B cell (primary cell): Measurements from ENCODE around the gene WDR33. TPM values are rescaled to one million over a fixed set of nuclear protein-coding genes. Genes with fewer than 3 reads are reported as not detected.

Experiments used
- ATAC-seq: fragments of 200-7000 bp; cut with Tn5 transposase; one replicate; pipeline ENCODE4 v1.10.0; 2021; ENCODE audit warnings: low read depth, mild to moderate bottlenecking, moderate number of reproducible peaks, moderate library complexity
- CTCF ChIA-PET: fragments of 350-600 bp; sonication (Branson Sonifier 250); formaldehyde crosslinking; loops from one replicate; lab custom pipeline; 2021; ENCODE audit warnings: antibody characterized with exemption, inconsistent platforms; lab: Charles Lee
- POLR2A ChIA-PET: fragments of 350-600 bp; sonication (Branson Sonifier 250); formaldehyde crosslinking; loops from one replicate; lab custom pipeline; 2021; ENCODE audit warnings: antibody characterized with exemption; lab: Charles Lee
- DNase-seq: peaks from one replicate; pipeline ENCODE4 v3.0.0; 2013
- H2AFZ ChIP-seq: 2 replicates; pipeline ENCODE4 v1.6.1; 2012; ENCODE audit warnings: mild to moderate bottlenecking, low read depth, low read length; ENCODE audit not compliant: insufficient read depth, poor library complexity, severe bottlenecking
- H3K27ac ChIP-seq, 2 donors: 1 replicate in 1 of 2; 2 replicates in 1 of 2; pipeline ENCODE4 v1.5.1; 2012 to 2013; ENCODE audit warnings: low read length in 2 of 2, mild to moderate bottlenecking in 2 of 2, moderate library complexity in 1 of 2
- H3K27me3 ChIP-seq, 4 experiments: fragments of 200-600 bp in 1 of 4; sonication (generic) in 1 of 4; replicated peaks in 1 of 4; 1 replicate in 2 of 4; 2 replicates in 2 of 4; pipeline versions ENCODE4 v1.6.1 to v1.7.0; 2013 to 2016; ENCODE audit warnings: low read length in 3 of 4, mild to moderate bottlenecking in 2 of 4, mixed read lengths in 1 of 4, moderate library complexity in 1 of 4; ENCODE audit not compliant: insufficient read depth in 4 of 4, control insufficient read depth in 3 of 4; ENCODE audit errors: control extremely low read depth in 1 of 4
- H3K36me3 ChIP-seq, 2 experiments: replicated peaks in 1 of 2; 1 replicate in 1 of 2; 2 replicates in 1 of 2; pipeline versions ENCODE4 v1.6.1 to v1.7.1; 2013; ENCODE audit warnings: low read length in 1 of 2; ENCODE audit not compliant: insufficient read depth in 2 of 2, control insufficient read depth in 1 of 2; ENCODE audit errors: control extremely low read depth in 1 of 2, extremely low read depth in 1 of 2
- H3K4me1 ChIP-seq, 2 donors: fragments of 200-600 bp in 1 of 2; sonication (generic) in 1 of 2; 1 replicate in 1 of 2; 2 replicates in 1 of 2; pipeline versions ENCODE4 v1.5.1 to v1.6.1; 2013 to 2017; ENCODE audit warnings: low read length in 2 of 2; ENCODE audit not compliant: control insufficient read depth in 2 of 2, insufficient read depth in 2 of 2
- H3K4me2 ChIP-seq: replicated peaks from 2 replicates; pipeline ENCODE3; 2012; ENCODE audit warnings: mild to moderate bottlenecking, low read depth, low read length; ENCODE audit not compliant: poor library complexity, severe bottlenecking
- H3K4me3 ChIP-seq, 5 experiments: fragments of 200-600 bp in 1 of 5; sonication (generic) in 1 of 5; 1 replicate in 3 of 5; 2 replicates in 2 of 5; pipeline versions ENCODE4 v1.5.1 to v1.7.0; 2011 to 2016; ENCODE audit warnings: low read length in 4 of 5, mild to moderate bottlenecking in 4 of 5, low read depth in 2 of 5, control low read depth in 1 of 5, moderate library complexity in 1 of 5; ENCODE audit not compliant: insufficient read depth in 1 of 5; ENCODE audit errors: control extremely low read depth in 1 of 5, extremely low read depth in 1 of 5
- H3K79me2 ChIP-seq: fragments of 200-600 bp; sonication (generic); one replicate; pipeline ENCODE4 v1.6.0; 2016; ENCODE audit warnings: low read length; ENCODE audit not compliant: control insufficient read depth, insufficient read depth
- H3K9ac ChIP-seq: fragments of 200-600 bp; sonication (generic); 2 replicates; pipeline ENCODE4 v1.6.1; 2017; ENCODE audit warnings: mild to moderate bottlenecking, low read length, moderate library complexity
- H3K9me3 ChIP-seq, 3 donors: one replicate each; pipeline versions ENCODE4 v1.6.1 to v1.7.1; 2013; ENCODE audit warnings: low read length in 2 of 3; ENCODE audit not compliant: control insufficient read depth in 2 of 3, insufficient read depth in 1 of 3; ENCODE audit errors: control extremely low read depth in 1 of 3
- H4K20me1 ChIP-seq: 2 replicates; pipeline ENCODE4 v1.6.0; 2012; ENCODE audit warnings: mild to moderate bottlenecking, low read length; ENCODE audit not compliant: insufficient read depth, control insufficient read depth, poor library complexity, severe bottlenecking
- H3K27ac Mint-ChIP-seq: one replicate; pipeline ENCODE4 v1.8.0; 2021; ENCODE audit warnings: mixed read lengths
- H3K27me3 Mint-ChIP-seq: one replicate; pipeline ENCODE4 v1.8.0; 2021; ENCODE audit warnings: mixed read lengths
- H3K4me1 Mint-ChIP-seq: one replicate; pipeline ENCODE4 v1.8.0; 2021; ENCODE audit warnings: mixed read lengths
- H3K4me3 Mint-ChIP-seq: one replicate; pipeline ENCODE4 v1.8.0; 2021; ENCODE audit warnings: mixed read lengths
- H3K9me3 Mint-ChIP-seq: one replicate; pipeline ENCODE4 v1.8.0; 2022; ENCODE audit warnings: mixed read lengths; ENCODE audit not compliant: insufficient read depth
- CTCF ChIP-seq: fragments of 200-600 bp; IDR thresholded peaks from one replicate; pipeline ENCODE4 v1.8.0; 2022; ENCODE audit warnings: antibody characterized with exemption, mild to moderate bottlenecking
- EZH2 ChIP-seq: IDR thresholded peaks from 2 replicates; pipeline ENCODE4 v1.6.1; 2012; ENCODE audit warnings: borderline replicate concordance, low read depth, mild to moderate bottlenecking, moderate library complexity, low read length; ENCODE audit not compliant: insufficient read depth, poor library complexity, severe bottlenecking
- WGBS: methylation state at CpG from one replicate; pipeline ENCODE4 v1.1.5; 2013; ENCODE audit warnings: missing lambda C conversion rate; ENCODE audit not compliant: insufficient coverage; 5-methylcytosine and 5-hydroxymethylcytosine counted together
- intact Hi-C: fragments of 100-400 bp; cut with micrococcal nuclease; formaldehyde crosslinking; loops from one replicate; pipeline ENCODE4 v1.10.0; 2022
- polyA plus RNA-seq: library from polyadenylated mRNA; depleted of rRNA; stranded (reverse); fragments of >200 nt; gene quantifications from 2 replicates; pipeline ENCODE4 v1.2.3, GENCODE V29; 2012
- total RNA-seq, 2 donors: library from RNA; stranded (reverse); fragments of 120-200 nt in 1 of 2; gene quantifications; 1 replicate in 1 of 2; 2 replicates in 1 of 2; pipeline versions ENCODE4 v1.2.3 to v1.2.4, GENCODE V29; 2013 to 2022

Gene WDR33
- total and polyA plus RNA-seq, 2 donors (not counting 1 experiment from before 2014, with no cell fraction given): 17.2 to 101 TPM

GRCh38 chr2:127681288-127681804 lies 129.6 kb downstream of the WDR33 start:
- Histone ChIP-seq H3K36me3 (no peaks in the 10 kb centered on the region), H3K9me3 (no peaks in the 10 kb centered on the region), H3K79me2 (no peaks in the 10 kb centered on the region), H3K9ac (no peak overlapping the region), H2AFZ (peak overlapping the region; percentile 49), H3K4me2 (peak overlapping the region; percentile 70), H3K4me3 (peak overlapping the region in 2 of 5 experiments; percentile 25 to 33), H4K20me1 (no peaks in the 10 kb centered on the region), H3K4me1 (peaks cover 0 to 13% of the 10 kb centered on the region in 2 donors), H3K27me3 (peaks cover 0 to 7% (median 3%) of the 10 kb centered on the region in 4 experiments), H3K27ac (no peak overlapping the region)
- intact Hi-C loops: no loop called here
- no peak for DNase-seq
- CTCF ChIA-PET: interaction anchor here (0.8 to 2.1 kb wide), 2 partner anchors 90 to 360 kb away, joined by 3 to 5 read pairs; no protein-coding TSS in a partner anchor
- peak overlapping the region; percentile 48 for H3K4me3 Mint-ChIP-seq
- POLR2A ChIA-PET: no interaction called here
- 40% methylated on average over 24 of the region's 25 CpGs for WGBS
- TF ChIP-seq EZH2 (no peak), CTCF (no peak)
- H3K27me3 Mint-ChIP-seq: peaks cover 12% of the 10 kb centered on the region
- no peak overlapping the region for H3K27ac Mint-ChIP-seq
- H3K9me3 Mint-ChIP-seq: no peaks in the 10 kb centered on the region
- no peak for ATAC-seq
- peaks cover 8% of the 10 kb centered on the region for H3K4me1 Mint-ChIP-seq

GRCh38 chr2:127680706-127681287 lies 130.2 kb downstream of the WDR33 start:
- Histone ChIP-seq H4K20me1 (no peaks in the 10 kb centered on the region), H3K27me3 (peaks cover 0 to 11% (median 7%) of the 10 kb centered on the region in 4 experiments), H3K4me1 (peaks cover under 1 to 16% of the 10 kb centered on the region in 2 donors), H3K9ac (no peak overlapping the region), H3K27ac (no peak overlapping the region), H3K4me3 (no peak overlapping the region), H3K79me2 (no peaks in the 10 kb centered on the region), H2AFZ (peak overlapping the region; percentile 49), H3K4me2 (peak overlapping the region; percentile 70), H3K36me3 (no peaks in the 10 kb centered on the region), H3K9me3 (no peaks in the 10 kb centered on the region)
- H3K4me3 Mint-ChIP-seq: peak overlapping the region; percentile 48
- intact Hi-C loops: no loop called here
- peak; percentile 23 for DNase-seq
- ChIA-PET CTCF (interaction anchor here (0.8 to 2.1 kb wide), 2 partner anchors 90 to 359 kb away, joined by 3 to 5 read pairs; no protein-coding TSS in a partner anchor), POLR2A (no interaction called here)
- no peaks in the 10 kb centered on the region for H3K9me3 Mint-ChIP-seq
- H3K4me1 Mint-ChIP-seq: peaks cover 12% of the 10 kb centered on the region
- 84% methylated on average over 19 of the region's 19 CpGs for WGBS
- TF ChIP-seq EZH2 (no peak), CTCF (no peak)
- ATAC-seq: no peak
- H3K27me3 Mint-ChIP-seq: peaks cover 16% of the 10 kb centered on the region
- H3K27ac Mint-ChIP-seq: no peak overlapping the region
